ENCODE measurements around the gene RIN1.

DNA sequence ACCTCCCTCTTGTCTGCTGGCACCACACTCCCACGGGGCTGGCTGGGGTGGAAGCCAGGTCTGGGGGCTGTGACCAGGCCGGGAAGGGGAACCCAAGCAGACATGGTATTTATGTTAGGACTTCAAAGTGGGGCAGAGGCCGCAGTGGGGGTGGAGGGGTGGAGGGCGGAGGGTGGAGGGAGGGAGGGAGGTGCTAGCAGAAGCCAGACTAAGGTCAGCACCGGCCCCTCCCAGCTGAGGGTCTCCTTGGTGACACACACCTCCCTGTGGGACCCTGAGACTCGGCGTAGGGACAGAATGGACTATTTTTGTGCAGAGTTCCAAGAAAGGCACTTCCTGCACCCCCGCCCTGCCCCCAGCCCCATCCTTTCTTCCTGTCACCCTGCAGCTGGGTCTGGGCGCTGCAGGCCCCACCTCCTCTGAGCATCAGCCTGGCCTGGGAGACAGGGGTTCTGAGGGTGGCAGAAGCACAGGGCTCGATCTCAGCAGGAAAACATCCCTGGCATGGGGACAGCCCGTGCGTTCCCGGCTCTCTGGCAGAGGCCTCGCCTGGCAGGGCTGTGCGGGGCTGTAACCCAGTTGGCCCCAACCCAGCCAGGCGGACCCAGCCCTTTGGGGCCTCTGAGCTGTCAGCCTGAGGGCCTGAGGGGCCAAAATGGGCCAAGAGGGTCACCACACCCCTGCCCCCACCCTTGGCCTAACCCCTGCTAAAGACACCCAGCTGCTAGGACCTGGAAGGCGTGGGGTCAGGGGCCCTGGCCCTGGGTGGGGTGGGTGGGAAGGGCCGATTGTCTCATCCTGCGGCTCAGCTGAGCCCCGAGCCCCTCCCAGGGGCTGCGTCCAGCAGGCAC, 9.7 kb downstream of the RIN1 start:
- TF ChIP-seq, protein P1, sequence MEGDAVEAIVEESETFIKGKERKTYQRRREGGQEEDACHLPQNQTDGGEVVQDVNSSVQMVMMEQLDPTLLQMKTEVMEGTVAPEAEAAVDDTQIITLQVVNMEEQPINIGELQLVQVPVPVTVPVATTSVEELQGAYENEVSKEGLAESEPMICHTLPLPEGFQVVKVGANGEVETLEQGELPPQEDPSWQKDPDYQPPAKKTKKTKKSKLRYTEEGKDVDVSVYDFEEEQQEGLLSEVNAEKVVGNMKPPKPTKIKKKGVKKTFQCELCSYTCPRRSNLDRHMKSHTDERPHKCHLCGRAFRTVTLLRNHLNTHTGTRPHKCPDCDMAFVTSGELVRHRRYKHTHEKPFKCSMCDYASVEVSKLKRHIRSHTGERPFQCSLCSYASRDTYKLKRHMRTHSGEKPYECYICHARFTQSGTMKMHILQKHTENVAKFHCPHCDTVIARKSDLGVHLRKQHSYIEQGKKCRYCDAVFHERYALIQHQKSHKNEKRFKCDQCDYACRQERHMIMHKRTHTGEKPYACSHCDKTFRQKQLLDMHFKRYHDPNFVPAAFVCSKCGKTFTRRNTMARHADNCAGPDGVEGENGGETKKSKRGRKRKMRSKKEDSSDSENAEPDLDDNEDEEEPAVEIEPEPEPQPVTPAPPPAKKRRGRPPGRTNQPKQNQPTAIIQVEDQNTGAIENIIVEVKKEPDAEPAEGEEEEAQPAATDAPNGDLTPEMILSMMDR (IDR thresholded peaks at IDR 0.05) = no peak
- TF ChIP-seq POLR2A (IDR thresholded peaks at IDR 0.05) = no peak

Measured in transverse colon (tissue), 3 donors.